HT-29 (cell line): ENCODE measurements around the gene R3HDM1. TPM values are rescaled to one million over a fixed set of nuclear protein-coding genes. Genes with fewer than 3 reads are reported as not detected.
"Not testable (repeated sequence)": the region's sequence is repeated elsewhere in the genome, so short reads cannot be mapped to it uniquely, and the experiment has no call there.

Experiments used
- DNase-seq: peaks from one replicate; pipeline ENCODE4 v3.0.0-alpha.2; 2015; ENCODE audit warnings: low spot score
- total RNA-seq: library from RNA; depleted of rRNA; stranded (reverse); fragments of >200 nt; shearing (Covaris generic); gene quantifications from 2 replicates; pipeline ENCODE4 v1.2.3, GENCODE V29; 2014

The R3HDM1 gene
- total RNA-seq, 1 experiment from 2014 or later: 6.0 TPM

DNA sequence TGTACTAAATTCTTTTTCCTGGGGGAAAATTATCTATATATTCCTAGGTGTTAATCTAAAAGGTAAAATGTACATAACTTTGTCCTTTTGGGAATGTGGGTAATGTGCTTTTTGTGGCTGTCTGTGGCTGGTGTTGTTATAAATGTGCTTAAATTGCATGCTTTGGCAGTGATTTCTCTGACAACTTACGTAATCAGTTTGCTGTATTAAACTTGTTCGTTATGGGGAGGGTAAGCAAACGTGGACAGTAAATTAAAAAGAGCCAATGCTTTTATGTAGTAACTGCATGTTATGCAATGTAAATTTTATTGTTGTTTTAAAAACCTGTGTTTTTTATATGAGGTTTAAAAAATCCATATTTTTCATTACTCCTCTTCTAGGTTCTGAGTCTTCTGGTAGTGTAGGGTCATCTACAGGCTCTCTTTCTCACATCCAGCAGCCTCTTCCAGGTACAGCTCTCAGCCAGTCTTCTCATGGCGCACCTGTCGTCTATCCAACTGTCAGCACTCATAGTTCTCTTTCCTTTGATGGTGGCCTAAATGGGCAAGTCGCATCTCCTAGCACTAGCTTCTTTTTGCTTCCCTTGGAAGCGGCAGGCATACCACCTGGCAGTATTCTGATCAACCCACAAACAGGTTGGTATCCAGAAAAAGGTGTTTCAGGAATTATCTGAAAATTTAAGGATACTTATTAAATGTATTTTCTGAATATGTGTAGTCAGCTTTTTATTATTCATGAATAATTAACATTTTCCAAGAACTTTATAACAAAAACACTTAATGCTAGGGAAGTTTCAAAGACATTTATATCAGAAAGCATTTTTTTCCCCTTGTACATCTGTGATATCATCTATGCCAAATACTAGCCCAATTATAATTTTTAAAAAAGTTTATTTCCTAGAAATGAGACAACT is 110.1 kb downstream of the R3HDM1 start:
- no peak for DNase-seq

DNA sequence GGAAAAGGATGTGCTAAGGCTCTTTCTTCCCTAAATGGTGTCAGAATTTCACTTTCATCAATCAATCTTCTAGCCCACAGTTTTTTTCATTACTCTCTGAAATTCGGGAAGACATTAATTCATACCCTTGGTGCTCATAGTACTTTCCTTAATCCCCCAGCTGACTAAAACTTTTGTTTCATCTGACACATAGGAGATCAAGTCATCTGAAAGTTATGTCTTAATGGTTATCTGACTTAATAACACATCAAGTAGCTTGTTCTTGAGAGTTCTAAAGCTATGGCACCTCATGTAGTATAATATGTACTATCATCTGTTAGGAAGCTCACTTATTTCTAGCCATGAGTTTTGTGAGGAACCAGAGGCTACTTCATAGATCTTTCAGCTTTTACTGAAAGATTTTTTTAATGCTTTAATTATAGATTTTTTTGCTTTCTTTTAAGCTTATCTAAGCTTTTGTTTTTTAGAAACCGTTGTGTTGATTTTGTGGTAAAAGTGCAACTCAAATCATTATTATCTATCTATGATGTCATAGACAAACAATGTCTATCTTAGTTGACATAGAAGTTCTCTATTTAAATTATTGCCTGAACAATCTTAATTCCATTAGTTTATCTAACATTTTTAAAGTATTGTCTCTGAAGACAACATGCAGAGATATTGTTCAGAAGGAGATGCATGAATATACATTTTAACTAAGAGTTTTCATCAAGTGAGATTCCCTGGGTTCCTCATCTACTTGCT is 116.7 kb downstream of the R3HDM1 start:
- no peak for DNase-seq

DNA sequence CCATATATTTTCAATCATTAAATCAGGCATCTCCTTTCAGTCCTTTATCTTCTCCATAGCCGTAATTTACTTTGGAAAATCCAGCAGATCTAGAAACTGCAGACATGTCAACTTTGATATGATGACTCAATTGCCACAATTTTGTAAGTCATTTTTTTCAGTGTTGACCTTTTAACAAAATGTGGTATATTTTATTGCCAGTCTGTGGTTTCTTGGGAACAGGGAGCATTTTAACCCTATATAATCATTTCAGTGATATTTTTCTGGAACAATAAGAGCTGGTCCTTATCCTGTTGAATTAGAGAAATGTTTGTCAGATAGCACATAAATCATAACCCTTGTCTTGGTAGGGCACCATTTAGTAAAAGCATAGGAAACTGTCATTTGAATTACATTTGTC is 119.4 kb downstream of the R3HDM1 start:
- no peak for DNase-seq

DNA sequence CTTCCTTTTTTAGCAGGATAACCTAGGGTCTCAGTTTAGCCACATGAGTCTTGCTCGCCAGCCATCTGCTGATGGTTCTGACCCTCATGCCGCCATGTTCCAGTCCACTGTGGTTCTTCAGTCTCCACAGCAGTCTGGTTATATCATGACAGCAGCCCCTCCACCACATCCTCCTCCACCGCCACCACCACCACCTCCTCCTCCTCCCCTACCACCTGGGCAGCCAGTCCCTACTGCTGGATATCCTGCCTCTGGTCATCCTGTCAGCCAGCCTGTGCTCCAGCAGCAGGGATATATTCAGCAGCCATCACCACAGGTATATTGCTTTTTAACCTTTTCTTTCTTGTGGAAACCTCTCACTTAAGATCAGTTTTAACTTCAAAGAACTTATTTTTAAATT is 120.4 kb downstream of the R3HDM1 start:
- no peak for DNase-seq

DNA sequence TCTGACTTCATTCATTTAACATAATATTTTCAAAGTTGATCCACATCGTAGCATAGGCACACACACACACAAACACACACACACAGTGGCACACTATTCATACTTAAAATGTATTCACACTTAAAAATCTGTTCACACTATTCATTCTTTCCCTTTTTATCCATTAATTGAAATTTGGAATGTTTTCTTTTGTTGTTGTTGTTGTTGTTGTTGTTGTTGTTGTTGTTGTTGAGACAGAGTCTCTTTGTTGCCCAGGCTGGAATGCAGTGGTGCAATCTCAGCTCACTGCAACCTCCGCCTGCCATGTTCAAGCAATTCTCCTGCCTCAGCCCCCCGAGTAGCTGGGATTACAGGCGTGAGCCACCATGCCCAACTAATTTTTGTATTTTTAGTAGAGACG is 123.0 kb downstream of the R3HDM1 start:
- not testable (repeated sequence) for DNase-seq

DNA sequence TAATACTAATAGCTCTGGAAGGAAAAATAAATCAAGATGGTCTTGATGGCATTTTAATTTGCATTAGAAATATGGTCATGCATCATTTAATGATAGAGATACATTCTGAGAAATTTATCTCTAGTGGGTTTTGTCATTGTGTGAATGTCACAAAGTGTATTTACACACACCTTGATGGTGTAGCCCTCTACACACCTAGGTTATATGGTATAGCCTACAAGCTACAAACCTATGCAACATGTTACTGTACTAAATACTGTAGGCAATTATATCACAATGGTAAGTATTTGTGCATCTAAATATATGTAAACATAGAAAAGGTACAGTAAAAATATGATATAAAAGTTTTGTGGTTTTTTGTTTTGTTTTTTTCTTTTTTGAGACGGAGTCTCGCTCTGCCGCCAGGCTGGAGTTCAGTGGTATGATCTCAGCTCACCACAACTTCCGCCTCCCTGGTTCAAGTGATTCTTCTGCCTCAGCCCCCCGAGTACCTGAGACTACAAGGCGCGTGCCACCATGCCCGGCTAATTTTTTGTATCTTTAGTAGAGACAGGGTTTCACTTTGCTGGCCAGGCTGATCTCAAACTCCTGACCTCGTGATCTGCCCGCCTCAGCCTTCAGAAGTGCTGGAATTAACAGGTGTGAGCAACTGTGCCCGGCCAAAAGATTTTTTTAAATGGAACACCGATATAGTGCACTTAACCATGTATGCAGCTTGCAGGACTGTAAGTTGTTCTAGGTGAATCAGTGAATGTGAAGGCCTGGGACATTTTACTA is 126.7 kb downstream of the R3HDM1 start:
- no peak for DNase-seq

DNA sequence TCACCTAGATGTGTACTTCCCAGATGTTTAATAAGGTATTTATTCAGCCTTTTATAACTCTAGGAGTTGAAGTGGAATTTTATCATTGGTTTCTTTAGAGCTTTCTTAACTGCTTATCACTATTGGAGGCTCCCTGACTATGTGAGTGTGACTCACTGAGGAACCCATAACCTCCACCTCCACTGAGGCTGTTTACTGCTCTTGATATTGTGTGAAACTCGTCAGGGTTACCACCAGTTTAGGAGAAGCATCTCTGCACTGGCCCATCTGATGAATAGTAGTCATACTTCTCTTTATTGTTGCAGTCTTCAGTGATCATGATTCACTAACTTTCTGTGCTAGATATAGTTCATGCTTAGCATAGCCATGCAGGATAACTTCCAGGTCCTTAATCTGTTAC is 130.8 kb downstream of the R3HDM1 start:
- DNase-seq: no peak

DNA sequence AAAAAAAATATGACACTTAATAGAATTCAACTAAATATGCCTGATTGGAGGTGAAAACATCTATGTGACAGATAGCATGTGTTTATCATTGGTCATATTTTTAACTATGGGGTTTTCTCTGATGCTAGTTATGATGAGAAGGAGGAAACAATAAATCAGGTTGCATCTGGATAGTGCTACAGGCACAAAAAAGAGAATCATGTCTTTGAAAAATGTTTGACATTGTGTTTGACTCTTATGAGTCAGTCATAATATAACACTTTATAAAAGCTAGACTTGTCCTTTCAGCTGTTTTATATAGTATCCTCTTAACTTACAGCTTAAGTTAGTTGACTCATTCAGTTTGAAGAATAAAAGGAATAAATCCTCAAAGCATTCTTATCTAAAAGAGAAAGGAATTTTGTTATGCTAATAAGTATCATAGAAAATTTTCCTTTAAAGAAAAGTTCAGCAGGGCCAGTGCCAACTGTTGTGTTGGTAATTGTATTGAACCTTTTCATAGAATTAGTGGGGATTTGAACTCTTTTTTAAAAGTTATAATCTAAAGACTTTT is 131.9 kb downstream of the R3HDM1 start:
- no peak for DNase-seq

DNA sequence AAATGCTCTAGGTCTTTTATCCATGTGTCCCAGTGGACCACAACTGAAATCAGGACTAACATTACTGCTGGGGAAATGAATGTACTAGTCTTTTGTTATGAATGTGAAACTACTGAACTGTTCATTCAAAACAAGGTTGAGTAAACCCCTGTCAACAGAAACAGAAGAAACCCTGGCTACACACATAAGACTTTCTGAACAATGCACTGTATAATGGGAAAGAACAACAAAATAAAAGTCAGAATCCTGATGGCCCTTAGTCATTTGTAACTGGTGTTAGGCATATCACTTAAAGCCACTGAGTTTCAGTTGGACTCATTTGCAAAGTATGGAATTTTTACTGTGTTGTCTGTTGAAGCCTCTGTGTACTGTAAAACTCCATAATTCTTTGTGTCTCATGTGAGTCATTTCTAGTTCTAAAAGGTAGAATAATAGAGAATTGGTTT is 133.4 kb downstream of the R3HDM1 start:
- no peak for DNase-seq

DNA sequence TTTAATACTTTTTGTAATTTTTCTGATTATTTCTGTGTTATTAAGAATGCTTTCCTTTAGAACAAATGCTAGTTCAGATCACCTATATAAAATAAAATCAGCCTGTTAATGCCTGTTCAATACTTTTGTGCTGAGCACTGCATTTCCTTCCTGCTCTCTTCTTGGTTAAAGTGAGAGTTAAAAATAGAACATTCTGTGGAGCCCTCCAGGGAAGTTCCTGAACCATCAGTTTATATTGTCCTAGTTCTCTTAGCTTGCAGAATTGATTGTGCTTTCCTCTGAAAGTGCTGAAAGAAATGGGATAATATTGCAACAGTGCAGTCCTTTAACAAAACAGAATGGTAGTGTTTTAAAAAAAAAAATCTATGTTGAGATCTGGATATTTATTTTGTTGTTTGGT is 135.8 kb downstream of the R3HDM1 start:
- DNase-seq: no peak

DNA sequence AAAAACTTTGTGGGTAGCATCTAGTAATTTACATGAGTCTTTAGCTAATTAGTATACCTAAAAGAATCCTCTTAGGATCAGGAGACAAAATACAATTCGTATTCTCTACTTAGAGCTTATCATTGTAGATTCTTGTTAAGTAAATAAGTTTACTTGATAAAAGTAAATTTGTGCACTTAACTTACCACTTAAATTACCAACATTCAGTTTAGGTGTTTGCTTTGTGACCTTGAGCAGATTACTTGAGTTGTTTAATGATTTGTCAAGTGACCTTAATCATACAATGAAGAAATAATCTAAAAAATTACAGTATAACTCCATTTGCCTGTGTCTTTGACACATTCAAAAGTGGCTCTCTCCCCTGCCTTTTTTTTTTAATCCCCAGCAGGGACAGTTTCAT is 143.2 kb downstream of the R3HDM1 start:
- no peak for DNase-seq

DNA sequence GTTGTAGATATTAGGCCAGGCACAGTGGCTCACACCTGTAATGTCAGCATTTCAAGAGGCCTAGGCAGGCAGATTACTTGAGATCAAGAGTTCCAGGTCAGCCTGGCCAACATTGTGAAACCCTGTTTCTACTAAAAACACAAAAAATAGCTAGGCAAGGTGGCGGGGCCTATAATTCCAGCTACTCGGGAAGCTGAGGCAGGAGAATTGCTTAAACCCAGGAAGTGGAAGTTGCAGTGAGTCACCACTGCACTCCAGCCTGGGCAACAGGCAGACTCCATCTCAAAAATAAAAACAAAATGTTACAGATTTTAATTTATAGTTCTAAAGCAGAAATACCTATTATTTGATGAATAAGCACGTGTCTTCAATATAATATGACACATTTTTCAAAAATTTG is 144.7 kb downstream of the R3HDM1 start:
- DNase-seq: no peak

DNA sequence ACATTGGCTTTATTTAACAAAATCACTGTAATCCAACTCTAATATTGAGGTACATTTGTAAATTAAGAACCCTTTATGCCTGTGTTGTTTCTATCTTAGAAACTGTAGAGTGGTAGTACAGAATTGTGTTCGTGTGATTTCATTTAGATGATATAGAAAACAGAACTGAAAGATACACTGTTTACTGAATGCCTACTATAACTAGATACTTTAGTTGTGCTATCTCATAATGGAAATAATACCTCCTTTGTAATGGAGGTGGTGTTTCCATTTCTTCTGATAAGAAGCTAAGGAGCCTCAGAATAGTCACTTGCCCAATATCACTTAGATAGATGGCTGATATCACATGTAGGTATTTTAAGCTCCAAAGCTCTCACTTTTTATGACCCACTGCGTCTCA is 147.8 kb downstream of the R3HDM1 start:
- DNase-seq: no peak

DNA sequence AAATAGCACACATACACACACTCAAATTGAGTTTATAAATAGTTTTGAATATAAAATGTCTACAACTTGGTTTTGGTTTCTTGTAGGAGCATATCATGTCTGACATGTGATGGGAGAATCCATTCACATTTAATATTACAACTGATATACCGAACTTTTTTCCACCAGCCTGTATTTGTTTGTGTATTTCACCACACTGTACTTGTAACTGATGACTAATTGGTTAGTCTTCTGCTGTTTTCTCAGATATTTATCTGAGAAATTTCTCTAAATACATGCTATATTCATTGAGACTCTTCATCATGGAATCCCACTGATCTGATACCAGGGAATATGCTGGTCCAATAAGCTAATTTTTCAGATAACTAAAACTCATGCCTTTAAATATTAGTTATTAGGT is 154.1 kb downstream of the R3HDM1 start:
- no peak for DNase-seq

DNA sequence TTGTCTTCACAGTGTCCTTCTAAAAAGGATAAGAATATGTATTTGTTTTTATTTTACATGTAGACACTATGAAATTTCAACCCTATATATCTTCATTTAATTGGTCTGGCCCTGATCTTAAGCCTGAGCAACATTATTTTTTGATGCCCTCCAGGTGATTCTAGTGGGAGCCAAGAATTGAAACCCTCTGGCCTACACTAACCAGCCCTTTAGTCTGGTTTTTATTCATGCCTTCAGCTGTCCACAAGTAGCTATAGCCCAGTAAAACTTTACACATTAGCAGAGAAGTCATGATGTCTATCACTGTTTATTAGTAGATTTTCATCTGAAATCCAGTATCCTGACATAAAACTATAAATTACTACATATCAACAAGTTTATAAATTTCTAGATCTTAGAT is 157.7 kb downstream of the R3HDM1 start:
- DNase-seq: no peak

DNA sequence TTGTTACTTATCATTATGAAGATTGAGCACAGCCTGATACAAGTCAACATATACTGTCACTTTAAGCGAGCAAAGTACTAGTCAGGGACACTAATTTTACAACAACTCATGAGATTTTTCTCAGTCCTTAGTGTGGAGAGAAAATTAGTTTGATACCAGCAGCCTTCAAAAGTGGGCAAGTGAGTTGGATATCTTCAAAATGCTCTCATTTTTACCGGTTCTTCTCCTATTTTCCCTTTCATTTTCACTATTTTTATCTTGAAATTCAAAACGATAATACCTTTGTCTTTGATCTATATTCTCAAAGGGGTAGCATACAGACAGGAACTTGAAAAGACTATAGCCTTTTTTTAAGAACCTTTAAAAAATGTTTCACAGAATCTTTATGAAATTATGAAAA is 158.4 kb downstream of the R3HDM1 start:
- no peak for DNase-seq

DNA sequence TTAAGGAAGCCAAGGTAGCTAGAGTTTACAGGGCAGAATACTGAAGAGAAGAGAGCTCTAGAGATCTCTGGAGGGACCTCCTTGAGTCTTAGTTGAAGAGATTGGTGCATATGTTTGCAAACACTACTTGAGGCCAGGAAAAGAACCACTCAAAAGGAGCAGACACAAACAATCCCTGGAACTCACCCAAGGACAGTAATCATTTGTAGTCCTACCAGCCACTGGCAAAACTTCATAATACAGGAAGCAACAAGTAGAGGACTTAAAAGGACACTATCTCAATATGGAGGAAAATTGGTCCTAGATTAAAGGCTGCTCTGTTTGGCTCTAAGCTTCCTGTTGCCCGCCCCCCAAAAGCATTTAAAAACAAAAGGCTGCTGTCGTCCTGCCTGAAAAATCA is 163.4 kb downstream of the R3HDM1 start:
- DNase-seq: no peak

DNA sequence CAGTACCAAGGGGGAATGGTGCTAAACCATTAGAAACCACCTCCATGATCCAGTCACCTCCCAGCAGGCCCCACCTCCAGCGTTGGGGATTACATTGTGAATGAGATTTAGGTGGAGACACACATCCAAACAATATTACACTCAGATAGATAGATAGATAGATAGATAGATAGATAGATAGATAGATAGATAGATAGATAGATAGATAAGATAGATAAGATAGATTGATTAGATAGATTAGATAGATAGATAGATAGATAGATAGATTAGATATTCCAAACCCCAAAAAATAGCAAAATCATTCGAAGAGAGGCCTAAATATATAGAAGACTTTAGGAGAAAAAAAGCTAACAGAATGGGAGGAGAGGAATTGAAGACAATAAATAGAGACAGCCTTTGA is 167.6 kb downstream of the R3HDM1 start:
- no peak for DNase-seq

DNA sequence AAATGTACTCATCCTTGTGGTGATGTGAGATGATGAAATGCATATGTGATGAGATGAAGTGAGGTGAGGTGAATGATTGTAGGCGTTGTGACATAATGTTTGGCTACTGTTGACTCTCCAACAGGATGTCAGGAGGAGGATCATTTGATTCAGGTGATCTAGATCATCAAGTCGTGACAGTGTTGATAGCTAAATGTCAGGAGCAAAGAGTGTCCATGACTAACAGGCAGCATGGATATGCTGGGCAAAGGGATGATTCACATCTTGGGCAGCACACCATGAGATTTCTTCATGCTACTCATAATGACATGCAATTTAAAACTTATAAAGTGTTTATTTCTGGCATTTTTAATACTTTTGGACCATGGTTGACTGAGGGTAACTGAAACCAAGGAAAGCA is 170.2 kb downstream of the R3HDM1 start:
- DNase-seq: no peak

DNA sequence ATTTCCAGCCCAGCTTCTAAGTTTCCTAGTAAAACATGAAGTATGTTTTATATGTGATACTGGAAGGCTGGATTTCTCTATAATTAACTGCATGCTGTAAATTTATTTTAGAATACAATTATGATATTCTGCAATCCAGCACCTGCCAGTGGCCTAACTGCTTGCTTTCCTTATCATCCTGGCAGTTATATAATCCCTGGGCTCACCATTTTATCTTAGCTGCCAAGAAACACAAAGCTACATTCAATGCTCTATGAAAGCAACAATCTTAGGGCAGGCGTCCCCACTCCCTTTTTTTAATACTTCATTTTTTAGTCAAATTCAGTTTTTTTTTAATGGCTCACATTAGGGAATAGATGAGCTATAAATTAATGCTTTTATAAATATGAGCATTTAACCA is 172.0 kb downstream of the R3HDM1 start:
- no peak for DNase-seq

DNA sequence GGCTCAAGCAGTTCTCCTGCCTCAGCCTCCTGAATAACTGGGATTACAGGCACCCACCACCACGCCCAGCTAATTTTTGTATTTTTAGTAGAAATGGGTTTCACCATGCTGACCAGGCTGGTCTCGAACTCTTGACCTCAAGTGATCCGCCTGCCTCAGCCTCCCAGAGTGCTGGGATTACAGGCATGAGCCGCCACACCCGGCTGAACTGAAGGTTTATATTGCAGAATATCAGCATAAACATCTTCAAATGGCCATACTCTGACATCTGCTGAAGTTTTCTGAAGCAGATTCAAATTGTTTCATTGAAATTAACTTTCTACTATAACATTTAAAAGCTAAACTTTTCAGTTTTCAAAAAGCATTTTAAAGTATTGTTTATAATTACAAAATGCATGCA is 172.8 kb downstream of the R3HDM1 start:
- DNase-seq: not testable (repeated sequence)

DNA sequence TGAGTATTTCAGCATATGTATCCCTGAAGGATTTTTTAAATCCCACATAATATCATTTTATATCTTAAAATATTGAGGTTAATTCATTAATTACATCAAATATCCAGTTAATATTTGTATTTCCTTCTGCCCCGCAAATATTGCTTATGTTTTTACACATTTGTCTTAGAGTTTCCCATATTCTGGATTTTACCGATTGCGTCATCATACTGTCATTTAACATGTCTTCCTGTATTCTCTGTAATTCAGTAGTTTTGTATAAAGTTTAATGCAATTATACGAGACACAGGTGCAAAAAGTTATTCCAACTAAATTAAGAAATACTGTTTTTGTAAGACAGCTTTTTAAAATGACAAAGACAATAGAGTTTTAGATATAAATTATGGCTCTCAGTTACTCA is 176.9 kb downstream of the R3HDM1 start:
- DNase-seq: no peak
